Measurements from ENCODE around the gene SESN1.

DNA sequence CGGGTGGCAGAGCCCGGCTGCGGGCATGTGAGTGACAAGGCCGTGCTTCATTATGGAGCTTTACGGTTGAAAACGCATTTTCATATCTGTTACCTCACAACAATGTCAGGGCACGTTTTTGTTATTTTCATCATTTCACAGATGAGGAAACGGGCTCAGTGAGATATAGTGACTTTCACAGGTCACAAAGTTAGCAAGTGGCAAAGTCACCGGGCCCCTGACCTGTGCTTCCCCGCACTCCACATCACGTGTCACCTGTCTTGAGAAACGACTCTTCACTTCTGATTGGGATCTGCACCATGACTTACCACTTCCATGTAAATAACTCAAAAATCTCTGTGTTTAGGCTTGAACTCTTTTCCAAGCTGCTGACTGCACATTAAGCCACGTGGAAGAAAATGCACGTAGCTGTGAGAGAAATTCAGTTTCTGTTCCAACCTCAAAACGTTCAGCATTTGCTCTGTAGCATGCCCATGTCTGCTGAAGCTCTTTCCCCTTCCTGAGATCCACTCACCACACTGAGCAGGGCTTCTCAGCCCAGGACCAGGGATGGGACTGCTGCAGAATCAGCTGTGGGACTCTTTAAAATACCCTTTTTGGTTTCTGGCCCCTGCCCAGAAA lies 139.2 kb downstream of the SESN1 start:
- TF ChIP-seq, protein P1, sequence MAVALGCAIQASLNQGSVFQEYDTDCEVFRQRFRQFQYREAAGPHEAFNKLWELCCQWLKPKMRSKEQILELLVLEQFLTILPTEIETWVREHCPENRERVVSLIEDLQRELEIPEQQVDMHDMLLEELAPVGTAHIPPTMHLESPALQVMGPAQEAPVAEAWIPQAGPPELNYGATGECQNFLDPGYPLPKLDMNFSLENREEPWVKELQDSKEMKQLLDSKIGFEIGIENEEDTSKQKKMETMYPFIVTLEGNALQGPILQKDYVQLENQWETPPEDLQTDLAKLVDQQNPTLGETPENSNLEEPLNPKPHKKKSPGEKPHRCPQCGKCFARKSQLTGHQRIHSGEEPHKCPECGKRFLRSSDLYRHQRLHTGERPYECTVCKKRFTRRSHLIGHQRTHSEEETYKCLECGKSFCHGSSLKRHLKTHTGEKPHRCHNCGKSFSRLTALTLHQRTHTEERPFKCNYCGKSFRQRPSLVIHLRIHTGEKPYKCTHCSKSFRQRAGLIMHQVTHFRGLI (CRISPR knock-in tag; IDR thresholded peaks at IDR 0.05), result no peak
- TF ChIP-seq CEBPB (tag; IDR thresholded peaks at IDR 0.05) (no peak), FOXK1 (CRISPR knock-in tag; IDR thresholded peaks at IDR 0.05; ENCODE audit: borderline replicate concordance) (no peak), YBX1 (IDR thresholded peaks at IDR 0.05) (no peak), PCBP2 (IDR thresholded peaks at IDR 0.05; ENCODE audit: low read depth, low read length, poor library complexity, severe bottlenecking) (no peak), KLF16 (IDR thresholded peaks at IDR 0.05) (no peak), ZNF766 (CRISPR knock-in tag; conservative IDR thresholded peaks at IDR 0.05) (no peak), XRCC5 (IDR thresholded peaks at IDR 0.05; ENCODE audit: low read depth, low read length) (no peak), ZNF699 (CRISPR knock-in tag; IDR thresholded peaks at IDR 0.05; ENCODE audit: insufficient replicate concordance) (no peak), KDM4B (IDR thresholded peaks at IDR 0.05; ENCODE audit: borderline replicate concordance in 2 of 2, low read depth in 1 of 2) (no peak), BDP1 (IDR thresholded peaks at IDR 0.05; ENCODE audit: insufficient read depth, insufficient read length) (no peak), NCOA4 (IDR thresholded peaks at IDR 0.05; ENCODE audit: partially characterized antibody) (no peak), FOXP1 (CRISPR knock-in tag; IDR thresholded peaks at IDR 0.05) (no peak)
